Right lobe of liver (tissue), 4 donors: ENCODE results near the gene FUBP3.

Source experiments
- POLR2A ChIP-seq: fragments of 450-650 bp; IDR thresholded peaks from one replicate; pipeline ENCODE4 v1.6.1; 2017; ENCODE audit warnings: antibody characterized with exemption, mild to moderate bottlenecking
- TF ChIP-seq, protein P1 (sequence below), 4 donors: fragments of 200-600 bp in 3 of 4; fragments of 450-650 bp in 1 of 4; IDR thresholded peaks; one replicate each; pipeline versions ENCODE4 v1.5.1 to v1.8.0; 2016 to 2022; ENCODE audit warnings: antibody characterized with exemption in 4 of 4, mild to moderate bottlenecking in 2 of 4
- donor health status: DM: no; HTN: no; CAD: no.
- donor health status: DM: no; HTN: no; CAD: no.
- donor health status: DM: no; HTN: yes; CAD: no.

- TF ChIP-seq, protein P1, sequence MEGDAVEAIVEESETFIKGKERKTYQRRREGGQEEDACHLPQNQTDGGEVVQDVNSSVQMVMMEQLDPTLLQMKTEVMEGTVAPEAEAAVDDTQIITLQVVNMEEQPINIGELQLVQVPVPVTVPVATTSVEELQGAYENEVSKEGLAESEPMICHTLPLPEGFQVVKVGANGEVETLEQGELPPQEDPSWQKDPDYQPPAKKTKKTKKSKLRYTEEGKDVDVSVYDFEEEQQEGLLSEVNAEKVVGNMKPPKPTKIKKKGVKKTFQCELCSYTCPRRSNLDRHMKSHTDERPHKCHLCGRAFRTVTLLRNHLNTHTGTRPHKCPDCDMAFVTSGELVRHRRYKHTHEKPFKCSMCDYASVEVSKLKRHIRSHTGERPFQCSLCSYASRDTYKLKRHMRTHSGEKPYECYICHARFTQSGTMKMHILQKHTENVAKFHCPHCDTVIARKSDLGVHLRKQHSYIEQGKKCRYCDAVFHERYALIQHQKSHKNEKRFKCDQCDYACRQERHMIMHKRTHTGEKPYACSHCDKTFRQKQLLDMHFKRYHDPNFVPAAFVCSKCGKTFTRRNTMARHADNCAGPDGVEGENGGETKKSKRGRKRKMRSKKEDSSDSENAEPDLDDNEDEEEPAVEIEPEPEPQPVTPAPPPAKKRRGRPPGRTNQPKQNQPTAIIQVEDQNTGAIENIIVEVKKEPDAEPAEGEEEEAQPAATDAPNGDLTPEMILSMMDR (IDR thresholded peaks at IDR 0.05) = no peak
- TF ChIP-seq POLR2A = no peak
Observed at GRCh38 chr9:130662970-130663257, 83.5 kb downstream of the FUBP3 start.
